GM10847 (cell line): ENCODE data around the gene CDC42EP3.

Experiments used
- POLR2A ChIP-seq: IDR thresholded peaks from 2 replicates; pipeline ENCODE4 v1.6.1; 2011; ENCODE audit not compliant: insufficient read length; ENCODE audit errors: extremely low read depth

The CDC42EP3 gene

DNA sequence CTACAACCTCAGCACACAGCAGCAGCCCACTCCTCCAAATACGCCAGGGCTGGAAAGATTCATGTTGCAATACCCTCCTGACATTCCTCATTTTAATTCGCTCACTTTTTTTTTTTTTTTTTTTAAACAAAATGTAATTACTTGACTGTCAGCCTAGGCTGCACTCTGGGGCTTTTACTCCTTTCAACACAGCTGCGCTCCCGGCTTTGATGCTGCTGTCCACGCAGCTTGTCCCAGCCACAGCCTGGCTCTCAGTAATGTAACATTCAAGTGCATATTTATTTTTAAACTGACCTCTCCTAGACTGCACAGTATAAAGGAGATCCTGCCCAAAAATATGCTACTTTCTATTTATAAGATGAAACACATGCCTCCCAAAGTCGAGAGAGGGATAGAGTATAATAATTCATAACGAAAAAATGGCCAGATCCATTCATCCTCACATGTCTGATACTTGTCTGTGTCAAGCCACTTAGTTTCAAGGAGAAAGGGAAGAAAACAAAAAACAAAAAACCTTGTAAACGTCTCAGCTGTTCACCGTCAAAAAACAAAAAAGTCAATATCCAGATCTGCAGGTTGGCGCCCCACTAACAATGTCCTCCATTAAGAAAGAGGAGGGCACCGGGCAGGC, 949 bp downstream of the CDC42EP3 start:
- TF ChIP-seq POLR2A, result no peak

DNA sequence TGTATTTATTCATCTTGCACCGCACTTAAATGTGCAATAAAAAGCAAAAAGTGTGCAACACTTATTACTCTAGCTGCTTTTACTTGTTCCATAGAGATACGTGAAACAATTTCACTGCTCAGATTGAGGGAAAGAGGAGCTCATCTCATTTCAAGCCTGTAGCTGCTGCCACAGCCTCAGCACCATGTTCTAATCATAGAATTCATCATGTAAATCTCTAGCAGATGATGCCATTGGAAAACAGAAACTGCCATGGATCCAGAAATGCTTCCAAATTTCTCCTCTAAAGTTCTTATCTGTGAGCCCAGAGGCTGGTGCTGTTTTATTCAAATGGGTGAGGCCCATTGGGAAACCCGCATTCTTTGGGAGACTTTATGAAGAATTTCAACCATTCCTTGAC, 2.0 kb downstream of the CDC42EP3 start:
- TF ChIP-seq POLR2A, result no peak

DNA sequence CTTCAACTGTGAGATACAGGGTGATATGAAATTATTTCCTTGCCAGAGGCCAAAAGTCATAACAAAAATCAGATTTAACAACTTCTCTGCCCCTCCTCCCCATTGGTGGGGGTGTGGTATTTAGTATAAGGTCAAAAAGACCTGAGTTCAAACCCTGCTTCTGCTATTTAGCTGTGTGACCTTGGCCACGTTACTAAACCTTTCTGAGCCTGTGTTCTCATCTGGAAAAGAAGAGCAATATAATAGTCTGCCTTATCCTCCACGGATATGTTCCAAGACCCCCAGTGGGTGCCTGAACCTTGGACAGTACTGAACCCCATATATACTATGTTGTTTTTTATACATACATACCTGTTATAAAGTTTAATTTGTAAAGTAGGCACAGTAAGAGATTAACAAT, 3.7 kb downstream of the CDC42EP3 start:
- TF ChIP-seq POLR2A, result no peak

GRCh38 chr2:37666772-37667171, 4.7 kb downstream of the CDC42EP3 start:
- no peak for TF ChIP-seq POLR2A

DNA sequence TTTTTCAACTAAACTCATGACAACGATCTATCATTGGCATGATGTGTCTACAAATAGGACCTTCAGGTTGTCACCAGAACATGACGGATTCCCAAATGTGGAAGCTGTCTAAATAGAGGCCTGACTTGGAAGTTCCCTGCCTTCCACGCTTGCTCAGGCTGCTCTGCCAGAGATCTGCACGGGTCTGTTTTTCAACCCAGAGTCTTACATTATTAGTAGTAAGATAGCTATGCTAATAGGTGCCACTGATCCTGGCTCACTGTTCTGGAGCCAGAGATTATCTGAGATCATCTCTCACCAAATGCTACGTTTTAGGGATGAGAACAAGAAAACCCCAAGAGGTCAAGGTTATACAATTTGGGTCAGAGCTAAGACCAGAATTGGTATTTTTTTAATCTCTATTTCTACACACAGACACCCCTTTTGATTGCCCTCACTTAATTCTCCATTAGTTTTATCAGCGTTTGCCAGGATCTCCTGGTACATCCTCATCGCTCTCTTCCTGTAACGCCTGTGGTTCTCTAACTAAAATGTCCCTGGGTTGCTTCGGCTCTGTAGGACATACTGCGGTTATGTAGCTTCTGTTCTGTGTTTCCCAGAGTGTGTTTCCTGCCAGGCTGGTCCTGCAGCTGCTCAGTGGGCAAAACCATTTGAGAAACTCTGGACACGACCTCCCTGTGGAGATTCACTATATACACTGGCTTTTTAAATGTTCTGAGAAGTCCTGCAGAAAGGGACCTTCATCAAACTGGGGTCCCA, 5.7 kb downstream of the CDC42EP3 start:
- TF ChIP-seq POLR2A, result no peak

GRCh38 chr2:37665043-37665442, 6.4 kb downstream of the CDC42EP3 start:
- no peak for TF ChIP-seq POLR2A

DNA sequence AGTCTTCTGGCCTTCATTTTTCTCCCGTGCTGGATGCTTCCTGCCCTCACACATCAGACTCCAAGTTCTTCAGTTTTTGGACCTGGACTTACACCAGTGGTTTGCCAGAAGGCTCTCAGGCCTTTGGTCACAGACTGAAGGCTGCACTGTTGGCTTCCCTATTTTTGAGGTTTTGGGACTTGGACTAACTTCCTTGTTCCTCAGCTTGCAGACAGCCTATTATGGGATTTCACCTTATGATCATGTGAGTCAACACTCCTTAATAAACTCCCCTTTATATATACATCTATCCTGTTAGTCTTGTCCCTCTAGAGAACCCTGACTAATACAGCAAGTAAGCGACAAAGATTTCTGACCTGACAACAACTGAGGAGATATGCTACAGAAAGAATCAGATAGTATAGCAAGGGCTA, 7.2 kb downstream of the CDC42EP3 start:
- TF ChIP-seq POLR2A, result no peak

- TF ChIP-seq POLR2A, result no peak
These were observed 8.1 kb downstream of the CDC42EP3 start for GRCh38 chr2:37663390-37663789.

DNA sequence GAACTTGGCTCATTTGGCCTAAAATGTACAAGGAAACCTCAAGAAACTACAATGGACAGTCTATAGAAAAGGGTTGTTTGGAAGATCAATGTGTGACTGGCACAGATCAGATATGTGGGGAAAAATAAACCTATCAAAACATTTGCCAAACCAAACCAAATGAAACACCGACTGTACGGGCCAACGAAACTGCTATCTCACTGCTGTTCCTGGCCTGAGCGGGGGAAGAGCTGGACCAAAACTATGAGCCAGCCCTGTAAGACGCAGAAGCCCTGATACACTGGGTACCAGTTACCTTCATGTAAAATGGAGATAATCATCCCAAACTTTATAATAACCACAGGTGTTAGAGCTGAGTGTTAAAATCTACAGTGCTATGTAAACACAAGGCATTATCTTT, 11.7 kb downstream of the CDC42EP3 start:
- no peak for TF ChIP-seq POLR2A

DNA sequence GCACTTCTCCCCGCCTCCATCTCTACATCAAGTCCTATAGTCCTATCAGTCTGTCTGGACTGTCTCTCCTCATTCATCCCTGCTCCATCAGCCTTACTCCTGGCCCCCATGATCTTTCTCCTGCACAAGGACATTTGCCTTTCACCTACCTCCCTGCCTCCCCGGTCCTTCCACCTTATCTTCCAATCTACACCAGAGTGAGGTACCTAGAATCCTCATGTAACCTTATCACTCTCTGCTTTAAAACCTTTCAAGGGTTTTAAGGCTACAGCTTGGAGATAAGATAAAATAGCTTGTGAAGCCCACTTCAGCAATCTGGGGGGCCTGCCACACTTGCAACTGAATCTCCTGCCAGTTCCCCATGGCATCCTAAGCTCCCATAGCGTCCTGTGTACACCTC, 12.8 kb downstream of the CDC42EP3 start:
- no peak for TF ChIP-seq POLR2A

DNA sequence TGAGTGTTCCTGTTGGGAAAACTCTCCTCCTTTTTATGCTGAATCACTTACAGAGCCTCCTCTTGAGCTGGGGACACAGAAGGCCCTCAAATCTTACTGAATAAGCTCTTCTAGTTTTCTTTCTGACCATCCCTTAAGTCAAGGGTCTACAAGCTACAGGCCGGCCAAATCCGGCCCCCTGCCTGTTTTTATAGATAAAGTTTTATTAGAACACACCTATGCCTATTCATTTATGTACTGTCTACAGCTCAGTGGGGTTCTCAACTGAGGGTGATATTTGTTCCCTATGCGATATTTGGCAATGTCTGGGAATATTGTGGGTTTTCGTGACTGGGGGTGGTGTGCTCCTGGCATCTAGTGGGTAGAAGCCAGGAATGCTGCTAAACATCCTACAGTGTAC, 14.0 kb downstream of the CDC42EP3 start:
- TF ChIP-seq POLR2A, result no peak

GRCh38 chr2:37656512-37657423, 14.7 kb downstream of the CDC42EP3 start:
- no peak for TF ChIP-seq POLR2A

- no peak for TF ChIP-seq POLR2A
These were observed 16.3 kb downstream of the CDC42EP3 start for GRCh38 chr2:37654932-37655841.

GRCh38 chr2:37654419-37654818, 17.0 kb downstream of the CDC42EP3 start:
- TF ChIP-seq POLR2A, result no peak
